ENCODE measurements around the gene DCX.
A peak's percentile ranks its signal among the peaks of the same experiment; 100 is the strongest.
"Not testable (repeated sequence)": the region's sequence is repeated elsewhere in the genome, so short reads cannot be mapped to it uniquely, and the experiment has no call there.

The DCX gene

DNA sequence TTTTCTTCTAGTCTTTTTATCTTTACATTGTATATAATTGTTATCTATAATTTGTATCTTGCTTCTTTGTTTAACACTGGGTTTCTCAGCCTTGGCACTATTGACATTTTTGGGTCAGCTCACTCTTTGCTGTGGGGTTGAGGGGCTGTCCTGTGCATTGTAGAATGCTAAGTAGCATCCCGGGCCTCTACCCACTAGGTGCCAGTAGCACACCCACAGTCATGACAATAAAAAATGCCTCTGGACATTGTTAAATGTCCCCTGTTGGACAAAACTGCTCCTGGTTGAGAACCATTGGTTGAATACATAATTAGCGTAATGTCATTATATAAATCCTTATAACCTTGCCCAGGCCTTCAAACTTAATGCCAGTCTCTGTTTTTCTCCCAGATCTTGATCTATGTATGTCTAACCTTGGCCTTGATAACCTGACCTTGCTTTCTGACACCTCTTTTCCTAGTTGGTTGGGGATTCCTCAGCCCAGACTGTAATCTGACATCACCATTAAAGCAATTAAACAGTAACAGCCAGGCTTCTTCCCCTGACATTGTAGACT lies 46.1 kb downstream of the DCX start:
- DNase-seq, result no peak

DNA sequence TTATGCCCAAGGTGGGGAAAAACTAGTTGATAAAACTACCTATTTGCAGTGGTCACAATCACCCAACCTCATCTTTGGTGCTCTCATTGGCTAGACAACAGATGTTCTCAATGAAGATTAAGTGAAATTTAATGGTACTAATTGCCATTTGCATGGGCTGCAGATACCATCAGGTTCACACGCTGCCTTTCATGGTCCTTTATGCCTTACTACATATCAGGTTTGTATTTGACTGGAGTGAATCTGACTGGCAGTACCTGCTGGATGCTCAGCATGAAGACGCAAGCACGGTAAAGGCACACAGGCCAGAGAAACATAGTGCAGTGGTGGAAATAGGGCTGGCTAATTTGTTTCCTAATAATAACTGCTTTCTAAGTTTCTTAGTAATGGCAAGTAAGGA lies 48.3 kb downstream of the DCX start:
- DNase-seq, result no peak

DNA sequence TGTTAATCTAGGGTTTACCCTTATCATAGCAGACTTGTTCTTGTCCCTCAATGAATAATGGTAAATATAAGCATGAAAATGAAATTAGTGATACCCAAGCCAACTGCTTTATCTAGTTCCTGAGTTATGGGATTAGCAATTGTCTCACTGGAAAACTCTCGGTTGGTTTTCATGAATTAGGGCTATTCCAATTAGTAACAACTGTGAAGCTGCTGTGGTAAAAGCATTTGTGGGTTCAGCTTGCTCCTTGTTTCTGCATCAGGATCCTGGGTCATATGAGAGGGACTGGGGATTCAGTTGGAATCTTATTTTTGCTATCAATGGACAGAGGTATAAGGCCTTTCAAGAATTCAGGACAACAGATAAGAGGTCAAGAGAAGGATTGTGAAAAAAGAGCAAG lies 50.2 kb downstream of the DCX start:
- no peak for DNase-seq

DNA sequence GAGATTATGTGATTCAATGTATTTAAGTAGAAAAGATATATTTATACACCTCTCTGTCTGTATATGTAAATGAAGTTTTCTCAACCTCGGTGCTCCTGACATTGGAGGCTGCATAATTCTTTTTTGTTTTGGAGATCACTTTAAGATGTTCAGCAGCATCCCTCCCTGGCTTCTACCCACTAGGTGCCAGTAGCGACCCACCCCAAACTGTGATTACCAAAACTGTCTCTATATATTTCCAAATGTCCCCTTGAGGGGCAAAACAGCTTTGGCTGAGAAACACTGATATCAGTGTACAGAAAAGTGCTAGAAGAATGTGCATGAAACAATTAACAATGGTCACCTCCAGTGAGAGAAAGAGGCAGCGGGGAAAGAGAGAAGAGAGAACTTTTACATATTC lies 51.2 kb downstream of the DCX start:
- DNase-seq, result no peak

DNA sequence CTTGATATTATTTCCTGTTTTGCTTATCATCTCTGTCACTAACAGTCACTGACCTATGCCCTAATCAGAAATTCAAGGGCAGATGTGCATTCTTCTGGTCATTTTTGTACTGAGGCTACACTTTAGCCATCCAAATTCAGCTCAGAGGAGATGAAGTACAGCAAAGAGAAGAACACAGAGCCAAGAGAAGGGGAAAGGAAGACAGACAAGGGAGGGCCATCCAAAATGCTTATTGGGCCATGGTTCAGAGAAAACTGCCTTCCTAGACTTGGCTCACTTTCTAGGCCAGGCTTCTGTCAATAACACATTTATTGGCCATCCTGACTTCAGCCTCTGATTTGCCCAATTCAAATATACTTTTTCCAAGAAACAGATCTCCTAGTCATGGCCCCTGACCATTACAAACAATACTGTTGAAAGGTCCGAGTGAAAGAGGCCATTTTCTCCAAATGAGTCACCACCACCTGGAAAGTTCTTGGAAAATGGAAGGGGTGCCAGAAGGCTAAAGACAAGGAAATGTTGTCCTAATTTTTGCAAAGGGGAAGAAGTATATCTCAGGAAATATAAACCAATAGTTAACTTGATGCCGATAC lies 56.4 kb downstream of the DCX start:
- no peak for DNase-seq

- DNase-seq, result no peak
Measured at GRCh38 chrX:111354496-111354895, 57.5 kb downstream of the DCX start.

DNA sequence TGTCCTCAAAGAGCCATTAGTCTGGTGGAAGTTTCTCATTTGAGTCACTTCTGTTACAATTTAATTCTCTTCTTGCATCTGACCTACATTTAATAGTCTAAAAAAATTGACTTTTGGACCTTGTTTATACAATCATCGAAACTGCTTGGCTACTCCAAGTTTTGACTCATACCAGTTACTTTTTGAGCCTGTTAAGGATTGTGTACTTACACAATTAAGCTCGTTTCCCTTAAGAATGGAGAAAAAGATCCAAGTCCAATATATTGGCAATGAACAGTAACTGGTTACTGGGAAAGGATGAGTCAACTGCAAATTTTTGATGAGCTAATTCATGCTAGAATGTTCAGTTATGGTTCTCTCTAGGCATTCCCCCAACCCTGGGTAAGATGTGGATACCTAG lies 58.2 kb downstream of the DCX start:
- DNase-seq, result no peak

DNA sequence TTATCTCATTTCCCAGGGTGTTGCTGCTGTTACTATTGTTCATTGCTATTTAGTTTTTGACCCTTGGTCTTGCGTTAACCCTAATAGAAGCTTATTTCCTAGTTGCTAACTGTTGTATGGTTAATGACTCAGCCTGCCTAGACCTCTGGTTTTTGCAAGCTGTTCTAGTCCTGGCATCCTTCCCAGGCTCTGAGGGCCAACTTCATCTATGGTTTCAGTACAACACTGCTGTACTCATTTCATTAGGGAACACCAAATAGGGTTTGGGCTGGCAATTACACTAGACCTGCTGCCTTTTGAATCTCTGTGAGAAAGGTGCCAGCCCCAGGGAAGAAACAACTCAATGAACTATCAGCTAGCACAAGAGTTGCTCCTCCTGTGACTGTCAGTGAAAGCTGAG lies 59.6 kb downstream of the DCX start:
- peak; percentile 35 for DNase-seq

GRCh38 chrX:111349934-111350333 lies 62.1 kb downstream of the DCX start:
- DNase-seq, result no peak

GRCh38 chrX:111349101-111349500 lies 62.9 kb downstream of the DCX start:
- no peak for DNase-seq

DNA sequence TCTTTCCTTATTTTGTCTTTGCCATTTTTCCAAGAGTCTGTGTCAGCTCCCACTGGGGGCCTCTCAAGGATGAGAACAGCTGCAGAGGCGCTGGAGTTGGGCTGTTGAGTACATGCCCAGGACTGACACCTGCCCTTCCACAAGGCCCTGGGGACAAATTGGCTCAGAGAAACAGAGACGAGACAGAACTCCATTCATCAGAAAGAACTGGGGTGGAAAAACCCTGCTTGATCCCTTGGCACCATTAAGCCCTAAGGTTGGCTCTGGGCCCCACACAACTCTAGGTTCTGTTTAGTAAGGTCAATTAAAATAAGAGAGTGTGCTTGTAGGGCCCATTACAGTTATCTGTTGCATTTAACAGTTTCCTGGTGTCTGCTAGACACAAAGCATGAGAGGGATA lies 63.6 kb downstream of the DCX start:
- no peak for DNase-seq

DNA sequence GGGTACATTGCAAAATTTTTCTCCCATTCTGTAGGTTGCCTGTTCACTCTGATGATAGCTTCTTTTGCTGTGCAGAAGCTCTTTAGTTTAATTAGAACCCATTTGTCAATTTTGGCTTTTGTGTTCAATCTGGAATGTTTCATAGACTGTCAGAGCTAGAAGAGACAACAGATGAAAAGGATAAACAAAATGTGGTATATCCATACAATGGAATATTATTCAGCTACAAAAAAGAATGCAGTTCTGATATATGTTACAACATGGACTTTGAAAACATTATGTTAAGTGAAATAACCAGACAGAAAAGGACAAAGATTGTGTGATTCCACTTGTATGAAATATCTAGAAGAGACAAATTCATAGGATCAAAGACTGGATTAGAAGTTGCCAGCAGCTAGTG lies 65.8 kb downstream of the DCX start:
- DNase-seq, result not testable (repeated sequence)

GRCh38 chrX:111340054-111340453 lies 71.9 kb downstream of the DCX start:
- DNase-seq, result no peak

- no peak for DNase-seq
Measured at GRCh38 chrX:111339212-111339611, 72.8 kb downstream of the DCX start.

- DNase-seq, result no peak
Measured at GRCh38 chrX:111338095-111338698, 73.8 kb downstream of the DCX start.

DNA sequence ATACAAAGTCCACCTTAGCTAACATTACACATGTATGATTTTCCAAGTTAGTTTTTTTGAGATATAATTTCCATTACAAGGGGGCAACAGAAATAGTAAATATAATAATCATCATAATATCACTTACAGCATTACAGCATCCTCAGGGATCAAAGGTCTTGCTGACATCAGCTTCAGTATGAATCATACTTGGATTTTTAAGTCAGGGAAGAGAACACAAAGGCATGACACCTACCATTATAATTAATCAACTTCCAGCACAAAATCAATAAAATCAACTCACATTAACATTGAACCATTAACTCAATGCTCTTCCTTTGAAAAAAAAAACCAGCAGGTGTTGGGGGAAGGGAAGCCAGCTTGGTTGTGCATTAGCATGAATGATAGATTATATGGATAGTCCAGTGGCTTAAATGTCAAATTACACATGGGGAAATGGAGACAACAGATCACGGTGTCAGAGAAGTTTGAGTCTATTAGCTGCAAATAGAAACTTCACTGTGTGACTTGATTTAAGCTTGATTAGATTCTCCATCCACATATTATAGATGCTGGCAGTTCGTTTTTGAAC lies 74.8 kb downstream of the DCX start:
- no peak for DNase-seq

DNA sequence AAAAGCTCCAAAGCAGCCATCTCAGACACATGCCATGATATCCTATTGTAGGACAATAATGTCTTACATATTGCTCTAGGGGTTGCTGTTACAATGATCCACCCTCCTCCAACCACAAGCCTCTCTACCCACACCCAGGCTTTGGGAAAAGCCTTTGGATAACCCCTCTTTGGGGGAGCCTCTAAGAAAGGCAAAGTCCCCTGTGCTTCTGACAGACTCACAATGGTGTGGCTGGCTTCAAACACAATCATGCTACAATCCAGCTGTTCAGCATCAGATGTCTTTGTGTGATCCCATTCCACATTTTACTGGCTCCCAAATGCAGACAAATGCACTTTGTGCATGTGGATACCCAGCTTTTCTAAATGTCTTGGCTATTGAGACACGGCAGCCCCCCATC lies 75.9 kb downstream of the DCX start:
- no peak for DNase-seq

- DNase-seq, result no peak
Measured at GRCh38 chrX:111329370-111329769, 82.6 kb downstream of the DCX start.

- no peak for DNase-seq
Measured at GRCh38 chrX:111328858-111329257, 83.1 kb downstream of the DCX start.

DNA sequence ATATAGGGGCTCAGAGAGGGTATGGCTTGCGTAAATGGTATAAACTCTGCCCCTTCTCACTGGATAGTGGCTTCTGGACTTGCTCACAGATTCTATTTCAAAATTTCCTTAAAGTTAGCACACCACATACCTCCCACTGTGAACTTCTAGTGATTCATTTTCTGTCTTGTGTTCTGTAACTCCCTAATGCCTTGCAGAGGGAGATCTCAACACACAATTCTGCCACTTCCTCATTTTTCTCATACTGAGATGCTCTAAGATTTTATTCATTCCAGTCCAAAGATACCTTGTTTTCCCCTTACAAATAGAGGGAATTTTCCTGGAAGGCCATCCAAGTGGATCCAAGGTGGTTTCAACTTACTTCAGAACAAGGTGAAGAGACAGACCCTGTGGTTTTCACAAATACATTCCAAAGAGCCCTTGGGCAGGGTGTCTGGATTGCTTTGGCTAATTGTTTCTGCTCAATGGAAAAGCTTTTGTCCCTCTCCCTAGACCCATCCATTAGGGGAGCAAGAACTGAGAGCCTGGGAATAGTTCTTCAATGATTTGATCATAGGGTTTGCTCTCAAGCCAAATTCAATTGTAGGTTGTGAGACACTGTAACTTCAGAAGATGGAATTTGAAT lies 89.6 kb downstream of the DCX start:
- DNase-seq, result no peak

- no peak for DNase-seq
Measured at GRCh38 chrX:111319451-111319850, 92.5 kb downstream of the DCX start.

- DNase-seq, result no peak
Measured at GRCh38 chrX:111318901-111319300, 93.1 kb downstream of the DCX start.

DNA sequence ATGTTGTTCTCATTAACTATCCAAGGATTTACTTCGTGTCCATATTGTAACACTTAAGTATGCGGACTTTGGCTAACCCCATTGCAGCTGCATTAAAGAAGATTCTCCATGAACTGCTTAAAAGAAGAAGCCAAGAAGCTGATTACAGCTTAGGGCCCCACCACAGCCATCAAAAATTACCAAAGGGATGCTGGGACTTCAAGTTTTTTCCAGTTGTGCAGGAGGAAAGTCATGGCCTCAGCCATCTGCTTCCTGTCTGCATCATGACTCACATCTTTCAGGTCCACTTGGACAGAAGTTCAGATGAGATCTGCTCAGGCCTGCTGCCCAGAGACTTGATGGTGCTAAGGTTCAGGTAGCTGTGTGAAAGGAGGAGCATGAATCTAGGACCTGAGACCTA lies 102.9 kb downstream of the DCX start:
- no peak for DNase-seq

- DNase-seq, result no peak
Measured at GRCh38 chrX:111308039-111308438, 104.0 kb downstream of the DCX start.
